ENCODE data around the gene TNS3. TPM values are rescaled to one million over a fixed set of nuclear protein-coding genes. Genes with fewer than 3 reads are reported as not detected.

The TNS3 gene
- total and polyA plus RNA-seq, 5 donors from 2014 or later = 1.4 TPM; not detected in 4

- no peak for DNase-seq
- Histone ChIP-seq H3K27me3 (ENCODE audit: control insufficient read depth, insufficient read depth, low read length) (no peaks in the 10 kb centered on the region), H3K4me1 (ENCODE audit: control insufficient read depth, insufficient read depth, low read length, poor library complexity, severe bottlenecking) (no peaks in the 10 kb centered on the region), H3K36me3 (ENCODE audit: control insufficient read depth, insufficient read depth, low read length) (no peaks in the 10 kb centered on the region), H3K4me3 (ENCODE audit: low read depth, low read length) (no peak overlapping the region), H3K9me3 (ENCODE audit: control insufficient read depth in 2 of 2, low read length in 2 of 2) (no peaks in the 10 kb centered on the region), H3K27ac (ENCODE audit: insufficient read depth, low read length, poor library complexity, severe bottlenecking) (no peak overlapping the region)
- no peaks in the 10 kb centered on the region for H3K27me3 Mint-ChIP-seq
- no peak overlapping the region for H3K27ac Mint-ChIP-seq
- H3K4me3 Mint-ChIP-seq = no peak overlapping the region
- no peaks in the 10 kb centered on the region for H3K9me3 Mint-ChIP-seq
- no peaks in the 10 kb centered on the region for H3K36me3 Mint-ChIP-seq
- no peaks in the 10 kb centered on the region for H3K4me1 Mint-ChIP-seq
- ATAC-seq (ENCODE audit: low read depth in 2 of 2) = no peak
These were observed 143.4 kb downstream of the TNS3 start for GRCh38 chr7:47438411-47439029.

- Histone ChIP-seq H3K4me3 (ENCODE audit: low read depth, low read length) (no peak overlapping the region), H3K36me3 (ENCODE audit: control insufficient read depth, insufficient read depth, low read length) (no peaks in the 10 kb centered on the region), H3K27me3 (ENCODE audit: control insufficient read depth, insufficient read depth, low read length) (no peaks in the 10 kb centered on the region), H3K9me3 (ENCODE audit: control insufficient read depth in 2 of 2, low read length in 2 of 2) (no peaks in the 10 kb centered on the region), H3K27ac (ENCODE audit: insufficient read depth, low read length, poor library complexity, severe bottlenecking) (no peak overlapping the region), H3K4me1 (ENCODE audit: control insufficient read depth, insufficient read depth, low read length, poor library complexity, severe bottlenecking) (no peaks in the 10 kb centered on the region)
- no peak overlapping the region for H3K27ac Mint-ChIP-seq
- no peaks in the 10 kb centered on the region for H3K27me3 Mint-ChIP-seq
- H3K36me3 Mint-ChIP-seq = no peaks in the 10 kb centered on the region
- no peaks in the 10 kb centered on the region for H3K4me1 Mint-ChIP-seq
- no peaks in the 10 kb centered on the region for H3K9me3 Mint-ChIP-seq
- ATAC-seq (ENCODE audit: low read depth in 2 of 2) (no peak), DNase-seq (no peak)
- H3K4me3 Mint-ChIP-seq = no peak overlapping the region
These were observed 146.0 kb downstream of the TNS3 start for GRCh38 chr7:47435889-47436312.

GRCh38 chr7:47433564-47433895, 148.4 kb downstream of the TNS3 start:
- H3K36me3 ChIP-seq (ENCODE audit: control insufficient read depth, insufficient read depth, low read length) = no peaks in the 10 kb centered on the region
- no peaks in the 10 kb centered on the region for H3K36me3 Mint-ChIP-seq

GRCh38 chr7:47432671-47433563, 149.0 kb downstream of the TNS3 start:
- H3K27ac Mint-ChIP-seq = no peak overlapping the region

More at GRCh38 chr7:47433564-47433895, 148.4 kb downstream of the TNS3 start:
- no peak overlapping the region for H3K4me3 ChIP-seq (ENCODE audit: low read depth, low read length)
- H3K4me1 Mint-ChIP-seq = peaks cover 0 to 2% (median 0%) of the 10 kb centered on the region in 4 donors
- H3K9me3 ChIP-seq (ENCODE audit: control insufficient read depth in 2 of 2, low read length in 2 of 2) = no peaks in the 10 kb centered on the region
- no peaks in the 10 kb centered on the region for H3K4me1 ChIP-seq (ENCODE audit: control insufficient read depth, insufficient read depth, low read length, poor library complexity, severe bottlenecking)
- H3K9me3 Mint-ChIP-seq = no peaks in the 10 kb centered on the region
- no peak overlapping the region for H3K27ac ChIP-seq (ENCODE audit: insufficient read depth, low read length, poor library complexity, severe bottlenecking)
- no peak overlapping the region for H3K27ac Mint-ChIP-seq
- DNase-seq = no peak
- H3K4me3 Mint-ChIP-seq = no peak overlapping the region
- H3K27me3 Mint-ChIP-seq = no peaks in the 10 kb centered on the region
- ATAC-seq (ENCODE audit: low read depth in 2 of 2) = no peak
- H3K27me3 ChIP-seq (ENCODE audit: control insufficient read depth, insufficient read depth, low read length) = no peaks in the 10 kb centered on the region

GRCh38 chr7:47430422-47430821, 151.5 kb downstream of the TNS3 start:
- Histone ChIP-seq H3K36me3 (ENCODE audit: control insufficient read depth, insufficient read depth, low read length) (no peaks in the 10 kb centered on the region), H3K4me1 (ENCODE audit: control insufficient read depth, insufficient read depth, low read length, poor library complexity, severe bottlenecking) (no peaks in the 10 kb centered on the region), H3K27me3 (ENCODE audit: control insufficient read depth, insufficient read depth, low read length) (no peaks in the 10 kb centered on the region), H3K4me3 (ENCODE audit: low read depth, low read length) (no peak overlapping the region), H3K27ac (ENCODE audit: insufficient read depth, low read length, poor library complexity, severe bottlenecking) (no peak overlapping the region), H3K9me3 (ENCODE audit: control insufficient read depth in 2 of 2, low read length in 2 of 2) (no peaks in the 10 kb centered on the region)
- Mint-ChIP-seq H3K9me3 (no peaks in the 10 kb centered on the region), H3K36me3 (no peaks in the 10 kb centered on the region), H3K27me3 (no peaks in the 10 kb centered on the region), H3K27ac (no peak overlapping the region), H3K4me3 (no peak overlapping the region), H3K4me1 (peaks cover 0 to 2% (median 0%) of the 10 kb centered on the region in 4 donors)
- ATAC-seq (ENCODE audit: low read depth in 2 of 2) (no peak), DNase-seq (no peak)

More at GRCh38 chr7:47432671-47433563, 149.0 kb downstream of the TNS3 start:
- DNase-seq (no peak), ATAC-seq (ENCODE audit: low read depth in 2 of 2) (no peak)
- no peak overlapping the region for H3K4me3 Mint-ChIP-seq
- Histone ChIP-seq H3K4me1 (ENCODE audit: control insufficient read depth, insufficient read depth, low read length, poor library complexity, severe bottlenecking) (no peaks in the 10 kb centered on the region), H3K9me3 (ENCODE audit: control insufficient read depth in 2 of 2, low read length in 2 of 2) (no peaks in the 10 kb centered on the region), H3K27ac (ENCODE audit: insufficient read depth, low read length, poor library complexity, severe bottlenecking) (no peak overlapping the region), H3K4me3 (ENCODE audit: low read depth, low read length) (no peak overlapping the region), H3K36me3 (ENCODE audit: control insufficient read depth, insufficient read depth, low read length) (no peaks in the 10 kb centered on the region), H3K27me3 (ENCODE audit: control insufficient read depth, insufficient read depth, low read length) (no peaks in the 10 kb centered on the region)
- peaks cover 0 to 2% (median 0%) of the 10 kb centered on the region in 4 donors for H3K4me1 Mint-ChIP-seq
- H3K36me3 Mint-ChIP-seq = no peaks in the 10 kb centered on the region
- H3K9me3 Mint-ChIP-seq = no peaks in the 10 kb centered on the region
- no peaks in the 10 kb centered on the region for H3K27me3 Mint-ChIP-seq

- H3K36me3 Mint-ChIP-seq = no peaks in the 10 kb centered on the region
- no peaks in the 10 kb centered on the region for H3K27me3 Mint-ChIP-seq
- DNase-seq (no peak), ATAC-seq (ENCODE audit: low read depth in 2 of 2) (no peak)
- H3K27ac Mint-ChIP-seq = no peak overlapping the region
- no peaks in the 10 kb centered on the region for H3K4me1 ChIP-seq (ENCODE audit: control insufficient read depth, insufficient read depth, low read length, poor library complexity, severe bottlenecking)
- no peaks in the 10 kb centered on the region for H3K9me3 Mint-ChIP-seq
- no peak overlapping the region for H3K4me3 ChIP-seq (ENCODE audit: low read depth, low read length)
- H3K27ac ChIP-seq (ENCODE audit: insufficient read depth, low read length, poor library complexity, severe bottlenecking) = no peak overlapping the region
- H3K27me3 ChIP-seq (ENCODE audit: control insufficient read depth, insufficient read depth, low read length) = no peaks in the 10 kb centered on the region
- H3K36me3 ChIP-seq (ENCODE audit: control insufficient read depth, insufficient read depth, low read length) = no peaks in the 10 kb centered on the region
- no peak overlapping the region for H3K4me3 Mint-ChIP-seq
- H3K4me1 Mint-ChIP-seq = peaks cover 0 to 2% (median 0%) of the 10 kb centered on the region in 4 donors
- H3K9me3 ChIP-seq (ENCODE audit: control insufficient read depth in 2 of 2, low read length in 2 of 2) = no peaks in the 10 kb centered on the region
These were observed 153.0 kb downstream of the TNS3 start for GRCh38 chr7:47428768-47429472.

GRCh38 chr7:47428052-47428767, 153.7 kb downstream of the TNS3 start:
- Histone ChIP-seq H3K27me3 (ENCODE audit: control insufficient read depth, insufficient read depth, low read length) (no peaks in the 10 kb centered on the region), H3K9me3 (ENCODE audit: control insufficient read depth in 2 of 2, low read length in 2 of 2) (no peaks in the 10 kb centered on the region), H3K4me1 (ENCODE audit: control insufficient read depth, insufficient read depth, low read length, poor library complexity, severe bottlenecking) (no peaks in the 10 kb centered on the region), H3K36me3 (ENCODE audit: control insufficient read depth, insufficient read depth, low read length) (no peaks in the 10 kb centered on the region), H3K27ac (ENCODE audit: insufficient read depth, low read length, poor library complexity, severe bottlenecking) (no peak overlapping the region), H3K4me3 (ENCODE audit: low read depth, low read length) (no peak overlapping the region)
- no peak overlapping the region for H3K27ac Mint-ChIP-seq
- H3K4me1 Mint-ChIP-seq = peaks cover 0 to 2% (median 0%) of the 10 kb centered on the region in 4 donors
- DNase-seq = no peak
- ATAC-seq (ENCODE audit: low read depth in 2 of 2) = no peak
- no peaks in the 10 kb centered on the region for H3K36me3 Mint-ChIP-seq
- H3K27me3 Mint-ChIP-seq = no peaks in the 10 kb centered on the region
- H3K9me3 Mint-ChIP-seq = peaks cover 0 to 1% (median 0%) of the 10 kb centered on the region in 7 donors
- no peak overlapping the region for H3K4me3 Mint-ChIP-seq

All from CD4-positive, CD25-positive, alpha-beta regulatory T cell (primary cell).